H9 (cell line): ENCODE measurements around the gene PNLDC1. TPM values are rescaled to one million over a fixed set of nuclear protein-coding genes. Genes with fewer than 3 reads are reported as not detected.

Experiments
- DNase-seq: peaks from one replicate; pipeline ENCODE4 v3.0.0-alpha.2; 2017
- H2AFZ ChIP-seq: one replicate; pipeline ENCODE4 v1.6.1; 2013; ENCODE audit warnings: mild to moderate bottlenecking, low read length, control low read depth, moderate library complexity
- H2AK5ac ChIP-seq: 2 replicates; pipeline ENCODE4 v1.6.1; 2013; ENCODE audit warnings: low read length, control low read depth, mixed read lengths; ENCODE audit not compliant: insufficient read length
- H2BK120ac ChIP-seq: one replicate; pipeline ENCODE4 v1.6.1; 2013; ENCODE audit warnings: low read depth, mild to moderate bottlenecking, low read length, control low read depth, inconsistent platforms; ENCODE audit not compliant: poor library complexity, severe bottlenecking
- H2BK12ac ChIP-seq: 2 replicates; pipeline ENCODE4 v1.6.1; 2013; ENCODE audit warnings: low read length, control low read depth, mixed read lengths, low read depth; ENCODE audit not compliant: insufficient read length
- H2BK15ac ChIP-seq: 2 replicates; pipeline ENCODE4 v1.6.1; 2013; ENCODE audit warnings: low read depth, low read length, control low read depth
- H2BK20ac ChIP-seq: one replicate; pipeline ENCODE4 v1.6.1; 2013; ENCODE audit warnings: low read depth, mild to moderate bottlenecking, low read length, control low read depth, inconsistent platforms; ENCODE audit not compliant: poor library complexity, severe bottlenecking
- H2BK5ac ChIP-seq: 2 replicates; pipeline ENCODE4 v1.6.1; 2013; ENCODE audit warnings: low read length, control low read depth, mixed read lengths; ENCODE audit not compliant: insufficient read length
- H3K14ac ChIP-seq: 2 replicates; pipeline ENCODE4 v1.6.1; 2013; ENCODE audit warnings: low read length, control low read depth; ENCODE audit not compliant: insufficient read depth
- H3K18ac ChIP-seq: 2 replicates; pipeline ENCODE4 v1.6.1; 2013; ENCODE audit warnings: low read depth, mild to moderate bottlenecking, mixed read lengths, low read length, control low read depth; ENCODE audit not compliant: insufficient read length
- H3K23ac ChIP-seq: 2 replicates; pipeline ENCODE4 v1.6.1; 2013; ENCODE audit warnings: low read length, control low read depth, mixed read lengths, low read depth; ENCODE audit not compliant: insufficient read length
- H3K23me2 ChIP-seq: 2 replicates; pipeline ENCODE4 v1.6.1; 2013; ENCODE audit warnings: low read depth, mild to moderate bottlenecking, mixed read lengths, low read length, control low read depth; ENCODE audit not compliant: insufficient read length, poor library complexity, severe bottlenecking
- H3K27ac ChIP-seq: 2 replicates; pipeline ENCODE4 v1.5.1; 2013; ENCODE audit warnings: low read length, control low read depth, mixed read lengths, low read depth; ENCODE audit not compliant: insufficient read length
- H3K27me3 ChIP-seq: 2 replicates; pipeline ENCODE4 v1.6.1; 2013; ENCODE audit warnings: low read length, control low read depth, inconsistent platforms; ENCODE audit not compliant: insufficient read depth
- H3K4ac ChIP-seq: 2 replicates; pipeline ENCODE4 v1.6.1; 2013; ENCODE audit warnings: low read depth, mild to moderate bottlenecking, control low read depth, inconsistent platforms, low read length, moderate library complexity
- H3K4me1 ChIP-seq: 2 replicates; pipeline ENCODE4 v1.6.1; 2013; ENCODE audit warnings: low read length, control low read depth, inconsistent platforms; ENCODE audit not compliant: insufficient read depth
- H3K4me2 ChIP-seq: 2 replicates; pipeline ENCODE4 v1.6.1; 2013; ENCODE audit warnings: low read length, control low read depth, mixed read lengths; ENCODE audit not compliant: insufficient read length, insufficient read depth
- H3K56ac ChIP-seq: 2 replicates; pipeline ENCODE4 v1.6.1; 2013; ENCODE audit warnings: low read depth, mild to moderate bottlenecking, mixed read lengths, low read length, control low read depth; ENCODE audit not compliant: insufficient read length
- H3K79me1 ChIP-seq: 2 replicates; pipeline ENCODE4 v1.6.1; 2013; ENCODE audit warnings: low read depth, mild to moderate bottlenecking, moderate library complexity, low read length, control low read depth, inconsistent platforms; ENCODE audit not compliant: insufficient read depth, poor library complexity, severe bottlenecking
- H3K79me2 ChIP-seq: 2 replicates; pipeline ENCODE4 v1.6.1; 2013; ENCODE audit warnings: low read length, control low read depth, inconsistent platforms; ENCODE audit not compliant: insufficient read depth
- H3K9ac ChIP-seq: 2 replicates; pipeline ENCODE4 v1.6.1; 2013; ENCODE audit warnings: low read length, control low read depth, mixed read lengths; ENCODE audit not compliant: insufficient read length; ENCODE audit errors: extremely low read depth
- H3K9me3 ChIP-seq: one replicate; pipeline ENCODE4 v1.6.1; 2013; ENCODE audit warnings: low read depth, low read length, inconsistent platforms; ENCODE audit not compliant: control insufficient read depth
- H3T11ph ChIP-seq: one replicate; pipeline ENCODE4 v1.6.1; 2013; ENCODE audit warnings: mild to moderate bottlenecking, low read length, control low read depth, inconsistent platforms
- H4K20me1 ChIP-seq: one replicate; pipeline ENCODE4 v1.6.1; 2013; ENCODE audit not compliant: control insufficient read depth, insufficient read length, insufficient read depth
- H4K5ac ChIP-seq: 2 replicates; pipeline ENCODE4 v1.6.1; 2013; ENCODE audit warnings: low read depth, mild to moderate bottlenecking, mixed read lengths, low read length, control low read depth; ENCODE audit not compliant: insufficient read length
- H4K8ac ChIP-seq: replicated peaks from 2 replicates; pipeline ENCODE4 v1.6.1; 2013; ENCODE audit warnings: low read length, control low read depth, mixed read lengths, low read depth; ENCODE audit not compliant: insufficient read length
- H4K91ac ChIP-seq: 2 replicates; pipeline ENCODE4 v1.6.1; 2013; ENCODE audit warnings: low read depth, mild to moderate bottlenecking, moderate library complexity, mixed read lengths, low read length, control low read depth; ENCODE audit not compliant: insufficient read length
- H3K27ac Mint-ChIP-seq, 3 experiments: 2 replicates in 2 of 3; 3 replicates in 1 of 3; pipeline ENCODE4 v1.8.0; 2020 to 2021; ENCODE audit warnings: mixed read lengths in 3 of 3, mild to moderate bottlenecking in 1 of 3, moderate library complexity in 1 of 3
- H3K27me3 Mint-ChIP-seq: 2 replicates; pipeline ENCODE4 v1.8.0; 2021; ENCODE audit warnings: low read depth, mild to moderate bottlenecking, moderate library complexity, mixed read lengths
- H3K36me3 Mint-ChIP-seq, 3 experiments: 2 replicates in 2 of 3; 3 replicates in 1 of 3; pipeline ENCODE4 v1.8.0; 2020 to 2021; ENCODE audit warnings: low read depth in 3 of 3, mixed read lengths in 3 of 3; ENCODE audit not compliant: insufficient read depth in 1 of 3
- H3K4me1 Mint-ChIP-seq, 2 experiments: 2 replicates each; pipeline ENCODE4 v1.8.0; 2020; ENCODE audit warnings: mixed read lengths in 2 of 2
- H3K4me3 Mint-ChIP-seq, 2 experiments: 2 replicates in 1 of 2; 3 replicates in 1 of 2; pipeline ENCODE4 v1.8.0; 2020 to 2021; ENCODE audit warnings: mild to moderate bottlenecking in 2 of 2, mixed read lengths in 2 of 2, moderate library complexity in 1 of 2
- H3K9me3 Mint-ChIP-seq, 2 experiments: 2 replicates in 1 of 2; 3 replicates in 1 of 2; pipeline ENCODE4 v1.8.0; 2020; ENCODE audit warnings: mild to moderate bottlenecking in 2 of 2, mixed read lengths in 2 of 2, moderate library complexity in 1 of 2
- WGBS: extraction: QIAGEN DNeasy Blood & Tissue Kit; methylation state at CpG from one replicate; pipeline ENCODE4 v1.1.7; 2013; ENCODE audit warnings: missing lambda C conversion rate, low lambda C conversion rate, mixed read lengths; ENCODE audit not compliant: insufficient read length; ENCODE audit errors: extremely low coverage; 5-methylcytosine and 5-hydroxymethylcytosine counted together
- total RNA-seq: library from RNA; stranded (reverse); gene quantifications from 2 replicates; pipeline ENCODE4 v1.2.1, GENCODE V29; 2021
- TF ChIP-seq, protein P1 (sequence below): fragments of 200-600 bp; sonication (generic); conservative IDR thresholded peaks from 3 replicates; pipeline ENCODE4 v1.8.0; 2021; ENCODE audit warnings: antibody characterized with exemption, mild to moderate bottlenecking

The PNLDC1 gene
- total RNA-seq, 1 experiment from 2014 or later: not detected

DNA sequence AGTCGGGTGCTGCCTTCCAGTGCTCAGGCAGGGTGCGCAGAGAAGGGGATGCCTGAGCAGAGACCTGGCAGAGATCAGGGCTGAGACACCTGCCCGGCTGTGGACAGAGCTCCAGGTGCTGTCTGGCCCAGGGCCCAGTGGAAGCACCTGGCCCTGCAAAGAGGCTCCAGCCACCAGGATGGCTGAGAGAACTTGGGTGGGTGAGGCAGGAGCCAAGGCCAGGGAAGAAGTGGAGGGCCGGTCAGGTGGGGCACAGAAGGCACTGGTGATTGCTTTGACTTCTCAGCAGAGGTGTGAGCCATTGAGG lies 31.2 kb downstream of the PNLDC1 start:
- no CpG with 5 or more reads among the region's 4 CpGs for WGBS
- no peaks in the 10 kb centered on the region for H3K9me3 ChIP-seq
- no peak overlapping the region for H4K5ac ChIP-seq
- no peaks in the 10 kb centered on the region for H4K20me1 ChIP-seq
- H2BK15ac ChIP-seq: no peak overlapping the region
- H3K79me2 ChIP-seq: no peaks in the 10 kb centered on the region
- no peaks in the 10 kb centered on the region for H3K79me1 ChIP-seq
- H3K56ac ChIP-seq: no peak overlapping the region
- H2BK20ac ChIP-seq: no peak overlapping the region
- DNase-seq: no peak
- H4K8ac ChIP-seq: no peak overlapping the region
- no peaks in the 10 kb centered on the region for H3K23me2 ChIP-seq
- H3K4me1 Mint-ChIP-seq: peaks cover 50 to 53% of the 10 kb centered on the region in 2 experiments
- H3K36me3 Mint-ChIP-seq: peaks cover 0 to 6% (median 1%) of the 10 kb centered on the region in 3 experiments; a peak in 3 of 7 replicates
- peak overlapping the region; percentile 73 for H3K14ac ChIP-seq
- H3K23ac ChIP-seq: no peak overlapping the region
- H3K27me3 ChIP-seq: no peaks in the 10 kb centered on the region
- no peaks in the 10 kb centered on the region; the same call in none of the 2 replicates for H3K27me3 Mint-ChIP-seq
- H3T11ph ChIP-seq: no peak overlapping the region
- H3K18ac ChIP-seq: peak overlapping the region; percentile 50
- H3K9me3 Mint-ChIP-seq: no peaks in the 10 kb centered on the region; a peak in 1 of 5 replicates
- H3K27ac ChIP-seq: peak overlapping the region; percentile 14
- peaks cover 22% of the 10 kb centered on the region; the same call in 1 of the 2 replicates for H3K4me1 ChIP-seq
- no peak overlapping the region for H2AK5ac ChIP-seq
- no peak overlapping the region for H2BK120ac ChIP-seq
- peak overlapping the region; percentile 33 for H3K4me2 ChIP-seq
- no peak overlapping the region for H2BK5ac ChIP-seq
- H3K27ac Mint-ChIP-seq: peak overlapping the region; percentile 27 to 68 (median 67); a peak in 5 of 7 replicates
- H3K4me3 Mint-ChIP-seq: peak overlapping the region; percentile 2 to 31
- TF ChIP-seq, protein P1, sequence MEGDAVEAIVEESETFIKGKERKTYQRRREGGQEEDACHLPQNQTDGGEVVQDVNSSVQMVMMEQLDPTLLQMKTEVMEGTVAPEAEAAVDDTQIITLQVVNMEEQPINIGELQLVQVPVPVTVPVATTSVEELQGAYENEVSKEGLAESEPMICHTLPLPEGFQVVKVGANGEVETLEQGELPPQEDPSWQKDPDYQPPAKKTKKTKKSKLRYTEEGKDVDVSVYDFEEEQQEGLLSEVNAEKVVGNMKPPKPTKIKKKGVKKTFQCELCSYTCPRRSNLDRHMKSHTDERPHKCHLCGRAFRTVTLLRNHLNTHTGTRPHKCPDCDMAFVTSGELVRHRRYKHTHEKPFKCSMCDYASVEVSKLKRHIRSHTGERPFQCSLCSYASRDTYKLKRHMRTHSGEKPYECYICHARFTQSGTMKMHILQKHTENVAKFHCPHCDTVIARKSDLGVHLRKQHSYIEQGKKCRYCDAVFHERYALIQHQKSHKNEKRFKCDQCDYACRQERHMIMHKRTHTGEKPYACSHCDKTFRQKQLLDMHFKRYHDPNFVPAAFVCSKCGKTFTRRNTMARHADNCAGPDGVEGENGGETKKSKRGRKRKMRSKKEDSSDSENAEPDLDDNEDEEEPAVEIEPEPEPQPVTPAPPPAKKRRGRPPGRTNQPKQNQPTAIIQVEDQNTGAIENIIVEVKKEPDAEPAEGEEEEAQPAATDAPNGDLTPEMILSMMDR: no peak
- H2AFZ ChIP-seq: no peak overlapping the region
- H2BK12ac ChIP-seq: no peak overlapping the region
- peak overlapping the region; percentile 36 for H4K91ac ChIP-seq
- no peak overlapping the region for H3K4ac ChIP-seq
- H3K9ac ChIP-seq: no peak overlapping the region
